Testis (tissue), 2 donors: ENCODE results near the gene TULP4.

Experiments
- CTCF ChIP-seq, 3 experiments: fragments of 450-650 bp in 2 of 3; fragments of 200-600 bp in 1 of 3; sonication (generic) in 1 of 3; IDR thresholded peaks; one replicate each; pipeline ENCODE4 v1.5.1; 2016 to 2019; ENCODE audit warnings: antibody characterized with exemption in 3 of 3, mild to moderate bottlenecking in 2 of 3, moderate library complexity in 1 of 3
- POLR2A ChIP-seq: fragments of 450-650 bp; IDR thresholded peaks from one replicate; pipeline ENCODE4 v1.6.1; 2017; ENCODE audit warnings: antibody characterized with exemption, mild to moderate bottlenecking, moderate library complexity

- no peak for TF ChIP-seq CTCF (IDR thresholded peaks at IDR 0.05)
- no peak for TF ChIP-seq POLR2A
Observed at GRCh38 chr6:158448856-158449255, 136.6 kb downstream of the TULP4 start.
